ENCODE results near the gene SAMD13. TPM values are rescaled to one million over a fixed set of nuclear protein-coding genes. Genes with fewer than 3 reads are reported as not detected.

The SAMD13 gene, protein sequence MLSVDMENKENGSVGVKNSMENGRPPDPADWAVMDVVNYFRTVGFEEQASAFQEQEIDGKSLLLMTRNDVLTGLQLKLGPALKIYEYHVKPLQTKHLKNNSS
- total RNA-seq (not detected), polyA plus RNA-seq (under 1 TPM in 3 of 4 donors, not detected in 1; 0.17 to 0.42 (median 0.31) TPM)

- Mint-ChIP-seq H3K36me3 (no peaks in the 10 kb centered on the region), H3K4me3 (peak within 1 kb of the TSS in 3 of 4 donors; percentile 8 to 78 (median 67)), H3K27me3 (peaks cover 73% of the 10 kb centered on the region), H3K9me3 (peaks cover 0 to 7% (median under 1%) of the 10 kb centered on the region in 7 donors), H3K4me1 (peaks cover 6 to 37% (median 18%) of the 10 kb centered on the region in 4 donors), H3K27ac (peak within 1 kb of the TSS; percentile 36 to 53 (median 49))
- no peaks in the 10 kb centered on the region for H3K36me3 ChIP-seq (ENCODE audit: control insufficient read depth, insufficient read depth, low read length)
- no peaks in the 10 kb centered on the region for H3K9me3 ChIP-seq (ENCODE audit: control insufficient read depth in 2 of 2, low read length in 2 of 2)
- peak within 1 kb of the TSS; percentile 17 for H3K4me3 ChIP-seq (ENCODE audit: low read depth, low read length)
- ATAC-seq (ENCODE audit: low read depth in 2 of 2) = peak; percentile 23 to 48
- H3K27me3 ChIP-seq (ENCODE audit: control insufficient read depth, insufficient read depth, low read length) = peaks cover 53% of the 10 kb centered on the region
- no peak within 1 kb of the TSS for H3K27ac ChIP-seq (ENCODE audit: insufficient read depth, low read length, poor library complexity, severe bottlenecking)
- DNase-seq = peak; percentile 3 to 37 (median 31)
- H3K4me1 ChIP-seq (ENCODE audit: control insufficient read depth, insufficient read depth, low read length, poor library complexity, severe bottlenecking) = peaks cover 15% of the 10 kb centered on the region
Observed at GRCh38 chr1:84301004-84301784, at the start of gene SAMD13. Gene SAMD13 (plus strand): TSS chr1:84301708. CDS start chr1:84303235, 1,527 bp downstream.

DNA sequence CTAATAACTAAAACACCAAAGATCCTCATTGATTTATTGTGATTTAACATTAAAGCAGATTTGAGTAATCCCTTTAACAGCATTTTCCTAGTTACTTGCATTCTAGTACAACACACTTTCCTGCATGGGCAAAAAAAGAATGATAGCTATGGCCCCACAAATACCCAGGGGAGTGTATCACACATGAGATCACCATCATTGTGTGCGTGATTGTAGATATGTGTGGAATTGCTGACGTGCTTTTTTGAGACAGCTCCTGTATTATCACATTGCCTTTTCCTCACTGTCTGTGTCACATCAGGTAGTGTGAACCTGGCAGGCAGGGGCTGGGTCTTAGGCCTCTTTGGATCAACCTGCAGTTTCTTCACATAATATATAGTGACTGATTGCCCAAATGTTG lies 48.5 kb upstream of the SAMD13 start:
- Histone ChIP-seq H3K36me3 (ENCODE audit: control insufficient read depth, insufficient read depth, low read length) (no peaks in the 10 kb centered on the region), H3K27me3 (ENCODE audit: control insufficient read depth, insufficient read depth, low read length) (peaks cover 5% of the 10 kb centered on the region), H3K4me3 (ENCODE audit: low read depth, low read length) (no peak overlapping the region), H3K9me3 (ENCODE audit: control insufficient read depth in 2 of 2, low read length in 2 of 2) (peaks cover 0 to 8% of the 10 kb centered on the region in 2 experiments), H3K4me1 (ENCODE audit: control insufficient read depth, insufficient read depth, low read length, poor library complexity, severe bottlenecking) (no peaks in the 10 kb centered on the region), H3K27ac (ENCODE audit: insufficient read depth, low read length, poor library complexity, severe bottlenecking) (no peak overlapping the region)
- no peak for DNase-seq
- no peak overlapping the region for H3K27ac Mint-ChIP-seq
- H3K4me3 Mint-ChIP-seq = no peak overlapping the region
- ATAC-seq (ENCODE audit: low read depth in 2 of 2) = no peak
- no peaks in the 10 kb centered on the region for H3K27me3 Mint-ChIP-seq
- H3K9me3 Mint-ChIP-seq = peaks cover 1 to 16% (median 4%) of the 10 kb centered on the region in 7 donors
- H3K36me3 Mint-ChIP-seq = no peaks in the 10 kb centered on the region
- no peaks in the 10 kb centered on the region for H3K4me1 Mint-ChIP-seq

DNA sequence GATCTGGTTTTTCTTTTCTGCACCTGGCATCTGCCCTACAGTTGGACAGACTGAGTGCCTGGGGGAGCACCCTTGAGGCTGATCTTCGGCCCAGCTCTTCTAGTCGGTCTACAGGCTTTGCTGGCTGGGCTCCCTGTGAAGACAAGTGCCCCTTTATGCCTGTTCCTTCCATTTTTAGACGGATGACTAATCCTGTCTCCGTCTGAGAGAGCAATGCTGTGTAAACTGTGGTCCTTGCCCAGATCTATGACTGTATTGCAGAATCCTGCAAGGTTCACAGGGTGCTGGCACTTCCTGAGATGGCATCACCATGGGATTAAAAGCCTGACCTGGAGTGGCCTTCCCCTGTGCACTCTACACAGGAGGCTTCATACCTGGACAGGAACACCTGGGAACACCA lies 47.6 kb upstream of the SAMD13 start:
- Mint-ChIP-seq H3K27me3 (no peaks in the 10 kb centered on the region), H3K36me3 (no peaks in the 10 kb centered on the region), H3K9me3 (peaks cover 1 to 16% (median 4%) of the 10 kb centered on the region in 7 donors), H3K27ac (no peak overlapping the region), H3K4me1 (peaks cover 0 to 1% (median 0%) of the 10 kb centered on the region in 4 donors), H3K4me3 (no peak overlapping the region)
- Histone ChIP-seq H3K36me3 (ENCODE audit: control insufficient read depth, insufficient read depth, low read length) (no peaks in the 10 kb centered on the region), H3K4me1 (ENCODE audit: control insufficient read depth, insufficient read depth, low read length, poor library complexity, severe bottlenecking) (no peaks in the 10 kb centered on the region), H3K27me3 (ENCODE audit: control insufficient read depth, insufficient read depth, low read length) (peaks cover 5% of the 10 kb centered on the region), H3K27ac (ENCODE audit: insufficient read depth, low read length, poor library complexity, severe bottlenecking) (no peak overlapping the region), H3K9me3 (ENCODE audit: control insufficient read depth in 2 of 2, low read length in 2 of 2) (peaks cover 0 to 8% of the 10 kb centered on the region in 2 experiments), H3K4me3 (ENCODE audit: low read depth, low read length) (no peak overlapping the region)
- ATAC-seq (ENCODE audit: low read depth in 2 of 2) = no peak
- no peak for DNase-seq

DNA sequence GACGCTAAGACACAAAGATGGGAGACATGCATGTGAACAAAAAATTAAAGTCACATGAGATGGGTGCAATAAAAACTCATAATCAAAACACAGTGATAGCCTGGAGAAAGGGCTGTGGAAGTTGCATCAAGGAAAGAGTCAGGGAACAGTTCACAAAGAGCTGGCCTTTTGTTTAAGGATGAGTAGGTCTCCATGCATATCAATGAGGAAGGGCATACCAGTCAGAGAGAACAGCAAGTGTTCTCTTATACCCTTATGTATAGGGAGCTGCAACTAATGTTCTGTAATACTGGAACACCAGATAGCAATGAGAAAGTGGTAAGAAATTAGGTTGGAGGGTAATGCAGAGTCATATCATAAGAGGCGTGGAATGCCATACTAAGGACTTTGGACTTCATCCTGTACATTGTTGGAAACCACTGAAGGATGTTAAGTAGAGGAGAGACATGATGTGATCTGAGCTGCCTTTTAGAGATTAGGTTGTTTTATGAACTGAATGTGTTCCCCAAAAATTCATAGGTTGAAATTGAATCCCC lies 46.7 kb upstream of the SAMD13 start:
- H3K9me3 ChIP-seq (ENCODE audit: control insufficient read depth in 2 of 2, low read length in 2 of 2) = peaks cover 0 to 8% of the 10 kb centered on the region in 2 experiments
- Mint-ChIP-seq H3K9me3 (peaks cover 1 to 12% (median 4%) of the 10 kb centered on the region in 7 donors), H3K27ac (no peak overlapping the region), H3K4me3 (no peak overlapping the region), H3K27me3 (no peaks in the 10 kb centered on the region), H3K4me1 (peaks cover 0 to 1% (median 0%) of the 10 kb centered on the region in 4 donors), H3K36me3 (no peaks in the 10 kb centered on the region)
- no peak overlapping the region for H3K4me3 ChIP-seq (ENCODE audit: low read depth, low read length)
- peaks cover under 1% of the 10 kb centered on the region for H3K27me3 ChIP-seq (ENCODE audit: control insufficient read depth, insufficient read depth, low read length)
- no peaks in the 10 kb centered on the region for H3K36me3 ChIP-seq (ENCODE audit: control insufficient read depth, insufficient read depth, low read length)
- H3K27ac ChIP-seq (ENCODE audit: insufficient read depth, low read length, poor library complexity, severe bottlenecking) = no peak overlapping the region
- ATAC-seq (ENCODE audit: low read depth in 2 of 2) (no peak), DNase-seq (no peak)
- no peaks in the 10 kb centered on the region for H3K4me1 ChIP-seq (ENCODE audit: control insufficient read depth, insufficient read depth, low read length, poor library complexity, severe bottlenecking)

DNA sequence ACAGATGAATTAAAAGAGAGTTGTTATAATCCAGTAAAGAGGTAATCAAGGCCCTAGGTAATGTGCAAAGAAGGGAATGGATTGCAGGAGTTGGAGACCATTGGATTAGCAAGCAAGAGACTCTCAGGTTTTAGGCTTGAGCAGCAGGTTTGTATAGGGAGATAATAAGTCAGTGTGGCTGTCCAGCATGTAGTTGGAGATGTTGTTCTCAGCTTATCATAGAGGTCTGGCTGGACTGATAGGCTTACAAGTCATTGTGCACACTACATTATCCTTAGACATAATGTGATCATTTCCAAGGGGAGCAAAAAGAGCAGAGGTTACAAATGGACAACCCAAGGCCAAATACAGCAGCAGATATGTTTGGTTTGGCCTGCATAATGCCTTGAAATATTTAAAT lies 45.9 kb upstream of the SAMD13 start:
- Mint-ChIP-seq H3K27me3 (no peaks in the 10 kb centered on the region), H3K4me1 (peaks cover 0 to 1% (median 0%) of the 10 kb centered on the region in 4 donors), H3K4me3 (no peak overlapping the region), H3K9me3 (peaks cover 0 to 7% (median 2%) of the 10 kb centered on the region in 7 donors), H3K27ac (no peak overlapping the region), H3K36me3 (no peaks in the 10 kb centered on the region)
- H3K4me1 ChIP-seq (ENCODE audit: control insufficient read depth, insufficient read depth, low read length, poor library complexity, severe bottlenecking) = no peaks in the 10 kb centered on the region
- H3K27me3 ChIP-seq (ENCODE audit: control insufficient read depth, insufficient read depth, low read length) = no peaks in the 10 kb centered on the region
- H3K27ac ChIP-seq (ENCODE audit: insufficient read depth, low read length, poor library complexity, severe bottlenecking) = no peak overlapping the region
- no peak for ATAC-seq (ENCODE audit: low read depth in 2 of 2)
- no peak for DNase-seq
- H3K9me3 ChIP-seq (ENCODE audit: control insufficient read depth in 2 of 2, low read length in 2 of 2) = peaks cover 0 to 3% of the 10 kb centered on the region in 2 experiments
- H3K36me3 ChIP-seq (ENCODE audit: control insufficient read depth, insufficient read depth, low read length) = no peaks in the 10 kb centered on the region
- H3K4me3 ChIP-seq (ENCODE audit: low read depth, low read length) = no peak overlapping the region

- no peaks in the 10 kb centered on the region for H3K27me3 ChIP-seq (ENCODE audit: control insufficient read depth, insufficient read depth, low read length)
- H3K4me3 ChIP-seq (ENCODE audit: low read depth, low read length) = no peak overlapping the region
- Mint-ChIP-seq H3K4me1 (peaks cover 0 to 1% (median 0%) of the 10 kb centered on the region in 4 donors), H3K4me3 (no peak overlapping the region), H3K9me3 (peaks cover 0 to 5% (median 1%) of the 10 kb centered on the region in 7 donors), H3K36me3 (no peaks in the 10 kb centered on the region), H3K27ac (no peak overlapping the region), H3K27me3 (no peaks in the 10 kb centered on the region)
- H3K27ac ChIP-seq (ENCODE audit: insufficient read depth, low read length, poor library complexity, severe bottlenecking) = no peak overlapping the region
- no peaks in the 10 kb centered on the region for H3K36me3 ChIP-seq (ENCODE audit: control insufficient read depth, insufficient read depth, low read length)
- H3K4me1 ChIP-seq (ENCODE audit: control insufficient read depth, insufficient read depth, low read length, poor library complexity, severe bottlenecking) = no peaks in the 10 kb centered on the region
- no peak for ATAC-seq (ENCODE audit: low read depth in 2 of 2)
- H3K9me3 ChIP-seq (ENCODE audit: control insufficient read depth in 2 of 2, low read length in 2 of 2) = no peaks in the 10 kb centered on the region
- DNase-seq = no peak
Observed at GRCh38 chr1:84257617-84258016, 43.9 kb upstream of the SAMD13 start.

DNA sequence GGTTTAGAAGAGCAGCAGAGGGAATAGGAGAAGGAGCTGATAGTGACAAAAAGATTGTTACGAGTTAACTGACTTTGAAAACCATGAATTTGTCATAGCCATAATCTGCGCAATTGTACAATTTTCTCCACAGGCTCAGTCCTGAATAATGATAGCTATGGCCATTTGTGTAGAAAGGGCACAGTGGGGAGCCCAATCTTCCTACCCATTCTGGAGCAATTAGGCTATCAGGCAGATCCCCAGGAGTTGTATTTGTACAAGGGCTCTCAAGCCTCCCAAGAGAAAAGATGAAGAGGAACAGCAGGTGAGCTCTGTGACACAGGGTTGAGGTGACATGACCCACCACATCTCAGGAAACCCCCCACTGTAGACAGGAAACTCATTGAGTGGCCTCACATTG lies 42.1 kb upstream of the SAMD13 start:
- ATAC-seq (ENCODE audit: low read depth in 2 of 2) (no peak), DNase-seq (no peak)
- no peak overlapping the region for H3K4me3 Mint-ChIP-seq
- no peaks in the 10 kb centered on the region for H3K36me3 ChIP-seq (ENCODE audit: control insufficient read depth, insufficient read depth, low read length)
- no peak overlapping the region for H3K27ac Mint-ChIP-seq
- H3K27me3 ChIP-seq (ENCODE audit: control insufficient read depth, insufficient read depth, low read length) = no peaks in the 10 kb centered on the region
- H3K4me1 Mint-ChIP-seq = peaks cover 0 to 1% (median 0%) of the 10 kb centered on the region in 4 donors
- H3K36me3 Mint-ChIP-seq = no peaks in the 10 kb centered on the region
- no peak overlapping the region for H3K4me3 ChIP-seq (ENCODE audit: low read depth, low read length)
- H3K9me3 Mint-ChIP-seq = peaks cover 0 to 5% (median 0%) of the 10 kb centered on the region in 7 donors
- H3K9me3 ChIP-seq (ENCODE audit: control insufficient read depth in 2 of 2, low read length in 2 of 2) = no peaks in the 10 kb centered on the region
- no peak overlapping the region for H3K27ac ChIP-seq (ENCODE audit: insufficient read depth, low read length, poor library complexity, severe bottlenecking)
- no peaks in the 10 kb centered on the region for H3K27me3 Mint-ChIP-seq
- no peaks in the 10 kb centered on the region for H3K4me1 ChIP-seq (ENCODE audit: control insufficient read depth, insufficient read depth, low read length, poor library complexity, severe bottlenecking)

Measured in CD4-positive, CD25-positive, alpha-beta regulatory T cell (primary cell).